Epidermal melanocyte (primary cell): Measurements from ENCODE around the gene FOXE3.

Experiments used
- DNase-seq: peaks from one replicate; pipeline ENCODE4 v3.0.0; 2011; ENCODE audit warnings: low spot score; ENCODE audit not compliant: insufficient read length

FOXE3 gene

GRCh38 chr1:47403321-47403910 is 12.7 kb upstream of the FOXE3 start:
- DNase-seq: no peak

GRCh38 chr1:47405697-47406096 is 10.4 kb upstream of the FOXE3 start:
- DNase-seq: no peak

- DNase-seq: no peak
Measured at GRCh38 chr1:47406966-47407365, 9.1 kb upstream of the FOXE3 start.

- no peak for DNase-seq
Measured at GRCh38 chr1:47407481-47407880, 8.6 kb upstream of the FOXE3 start.

- DNase-seq: peak; percentile 46
Measured at GRCh38 chr1:47409311-47410067, 6.6 kb upstream of the FOXE3 start.

- no peak for DNase-seq
Measured at GRCh38 chr1:47410068-47410455, 6.0 kb upstream of the FOXE3 start.

GRCh38 chr1:47411436-47411835 is 4.6 kb upstream of the FOXE3 start:
- DNase-seq: no peak

- DNase-seq: no peak
Measured at GRCh38 chr1:47412437-47412836, 3.6 kb upstream of the FOXE3 start.

- DNase-seq: no peak
Measured at GRCh38 chr1:47416319-47417169, 459 bp downstream of the FOXE3 start.

GRCh38 chr1:47417170-47418044 is 1.3 kb downstream of the FOXE3 start:
- DNase-seq: no peak

- no peak for DNase-seq
Measured at GRCh38 chr1:47418122-47418521, 2.0 kb downstream of the FOXE3 start.

- DNase-seq: no peak
Measured at GRCh38 chr1:47418681-47419325, 2.7 kb downstream of the FOXE3 start.

- no peak for DNase-seq
Measured at GRCh38 chr1:47420547-47420946, 4.5 kb downstream of the FOXE3 start.

- DNase-seq: no peak
Measured at GRCh38 chr1:47423872-47424271, 7.8 kb downstream of the FOXE3 start.

GRCh38 chr1:47424336-47424982 is 8.4 kb downstream of the FOXE3 start:
- DNase-seq: no peak

GRCh38 chr1:47431534-47431933 is 15.4 kb downstream of the FOXE3 start:
- no peak for DNase-seq

GRCh38 chr1:47432071-47433036 is 16.3 kb downstream of the FOXE3 start:
- DNase-seq: peak; percentile 84

- no peak for DNase-seq
Measured at GRCh38 chr1:47433037-47433421, 16.9 kb downstream of the FOXE3 start.

- no peak for DNase-seq
Measured at GRCh38 chr1:47433477-47434050, 17.5 kb downstream of the FOXE3 start.
